ENCODE results near the gene HNRNPF.

DNA sequence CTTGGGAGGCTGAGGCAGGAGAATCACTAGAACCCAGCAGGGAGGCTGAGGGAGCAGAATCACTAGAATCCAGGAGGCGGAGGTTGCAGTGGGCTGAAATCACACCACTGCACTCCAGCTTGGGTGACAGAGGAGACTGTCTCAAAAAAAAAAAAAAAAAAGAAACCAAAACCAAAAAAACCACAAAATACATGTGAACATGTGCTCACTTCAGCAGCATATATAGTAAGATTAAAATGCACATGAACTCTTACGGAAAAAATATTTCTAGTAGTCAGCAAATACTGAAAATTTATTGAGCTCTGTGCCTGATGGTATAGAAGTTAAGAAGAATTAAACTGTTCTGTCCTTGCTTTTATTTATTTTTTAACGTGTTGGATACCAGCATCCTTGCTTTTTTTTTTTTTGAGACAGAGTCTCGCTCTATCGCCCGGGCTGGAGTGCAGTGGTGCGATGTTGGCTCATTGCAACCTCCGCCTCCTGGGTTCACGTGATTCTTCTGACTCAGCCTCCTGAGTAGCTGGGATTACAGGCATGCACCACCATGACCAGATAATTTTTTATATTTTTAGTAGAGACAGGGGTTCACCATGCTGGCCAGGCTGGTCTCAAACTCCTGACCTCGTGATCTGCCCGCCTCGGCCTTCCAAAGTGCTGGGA, 18.3 kb upstream of the HNRNPF start:
- TF ChIP-seq JUND (IDR thresholded peaks at IDR 0.05) (no peak), TAF1 (conservative IDR thresholded peaks at IDR 0.05) (no peak), RAD21 (IDR thresholded peaks at IDR 0.05) (no peak), GABPA (IDR thresholded peaks at IDR 0.05 in 1 of 2, conservative IDR thresholded peaks at IDR 0.05 in 1 of 2) (no peak), SP1 (IDR thresholded peaks at IDR 0.05) (no peak), YY1 (IDR thresholded peaks at IDR 0.05) (no peak), HNF4A (conservative IDR thresholded peaks at IDR 0.05) (no peak)
- TF ChIP-seq, protein P1, sequence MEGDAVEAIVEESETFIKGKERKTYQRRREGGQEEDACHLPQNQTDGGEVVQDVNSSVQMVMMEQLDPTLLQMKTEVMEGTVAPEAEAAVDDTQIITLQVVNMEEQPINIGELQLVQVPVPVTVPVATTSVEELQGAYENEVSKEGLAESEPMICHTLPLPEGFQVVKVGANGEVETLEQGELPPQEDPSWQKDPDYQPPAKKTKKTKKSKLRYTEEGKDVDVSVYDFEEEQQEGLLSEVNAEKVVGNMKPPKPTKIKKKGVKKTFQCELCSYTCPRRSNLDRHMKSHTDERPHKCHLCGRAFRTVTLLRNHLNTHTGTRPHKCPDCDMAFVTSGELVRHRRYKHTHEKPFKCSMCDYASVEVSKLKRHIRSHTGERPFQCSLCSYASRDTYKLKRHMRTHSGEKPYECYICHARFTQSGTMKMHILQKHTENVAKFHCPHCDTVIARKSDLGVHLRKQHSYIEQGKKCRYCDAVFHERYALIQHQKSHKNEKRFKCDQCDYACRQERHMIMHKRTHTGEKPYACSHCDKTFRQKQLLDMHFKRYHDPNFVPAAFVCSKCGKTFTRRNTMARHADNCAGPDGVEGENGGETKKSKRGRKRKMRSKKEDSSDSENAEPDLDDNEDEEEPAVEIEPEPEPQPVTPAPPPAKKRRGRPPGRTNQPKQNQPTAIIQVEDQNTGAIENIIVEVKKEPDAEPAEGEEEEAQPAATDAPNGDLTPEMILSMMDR (IDR thresholded peaks at IDR 0.05; ENCODE audit: low read depth, low read length, missing input control) = no peak
- TF ChIP-seq, protein P2, sequence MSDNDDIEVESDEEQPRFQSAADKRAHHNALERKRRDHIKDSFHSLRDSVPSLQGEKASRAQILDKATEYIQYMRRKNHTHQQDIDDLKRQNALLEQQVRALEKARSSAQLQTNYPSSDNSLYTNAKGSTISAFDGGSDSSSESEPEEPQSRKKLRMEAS (IDR thresholded peaks at IDR 0.05) = no peak
- TF ChIP-seq, protein P3, sequence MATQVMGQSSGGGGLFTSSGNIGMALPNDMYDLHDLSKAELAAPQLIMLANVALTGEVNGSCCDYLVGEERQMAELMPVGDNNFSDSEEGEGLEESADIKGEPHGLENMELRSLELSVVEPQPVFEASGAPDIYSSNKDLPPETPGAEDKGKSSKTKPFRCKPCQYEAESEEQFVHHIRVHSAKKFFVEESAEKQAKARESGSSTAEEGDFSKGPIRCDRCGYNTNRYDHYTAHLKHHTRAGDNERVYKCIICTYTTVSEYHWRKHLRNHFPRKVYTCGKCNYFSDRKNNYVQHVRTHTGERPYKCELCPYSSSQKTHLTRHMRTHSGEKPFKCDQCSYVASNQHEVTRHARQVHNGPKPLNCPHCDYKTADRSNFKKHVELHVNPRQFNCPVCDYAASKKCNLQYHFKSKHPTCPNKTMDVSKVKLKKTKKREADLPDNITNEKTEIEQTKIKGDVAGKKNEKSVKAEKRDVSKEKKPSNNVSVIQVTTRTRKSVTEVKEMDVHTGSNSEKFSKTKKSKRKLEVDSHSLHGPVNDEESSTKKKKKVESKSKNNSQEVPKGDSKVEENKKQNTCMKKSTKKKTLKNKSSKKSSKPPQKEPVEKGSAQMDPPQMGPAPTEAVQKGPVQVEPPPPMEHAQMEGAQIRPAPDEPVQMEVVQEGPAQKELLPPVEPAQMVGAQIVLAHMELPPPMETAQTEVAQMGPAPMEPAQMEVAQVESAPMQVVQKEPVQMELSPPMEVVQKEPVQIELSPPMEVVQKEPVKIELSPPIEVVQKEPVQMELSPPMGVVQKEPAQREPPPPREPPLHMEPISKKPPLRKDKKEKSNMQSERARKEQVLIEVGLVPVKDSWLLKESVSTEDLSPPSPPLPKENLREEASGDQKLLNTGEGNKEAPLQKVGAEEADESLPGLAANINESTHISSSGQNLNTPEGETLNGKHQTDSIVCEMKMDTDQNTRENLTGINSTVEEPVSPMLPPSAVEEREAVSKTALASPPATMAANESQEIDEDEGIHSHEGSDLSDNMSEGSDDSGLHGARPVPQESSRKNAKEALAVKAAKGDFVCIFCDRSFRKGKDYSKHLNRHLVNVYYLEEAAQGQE (IDR thresholded peaks at IDR 0.05) = no peak
- TF ChIP-seq, protein P4, sequence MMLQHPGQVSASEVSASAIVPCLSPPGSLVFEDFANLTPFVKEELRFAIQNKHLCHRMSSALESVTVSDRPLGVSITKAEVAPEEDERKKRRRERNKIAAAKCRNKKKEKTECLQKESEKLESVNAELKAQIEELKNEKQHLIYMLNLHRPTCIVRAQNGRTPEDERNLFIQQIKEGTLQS (IDR thresholded peaks at IDR 0.05) = no peak
